NOMO-1 treated with DMSO at 0.1 percent for 48 hours (cell line): ENCODE measurements around the gene TINAGL1.

Experiments used
- DNase-seq: peaks from one replicate; lab custom pipeline; 2025; ENCODE audit not compliant: unreplicated experiment; lab: John Stamatoyannopoulos, UW

TINAGL1 gene

GRCh38 chr1:31568895-31569595, 7.3 kb upstream of the TINAGL1 start:
- DNase-seq = no peak

GRCh38 chr1:31569596-31570173, 6.6 kb upstream of the TINAGL1 start:
- no peak for DNase-seq

DNA sequence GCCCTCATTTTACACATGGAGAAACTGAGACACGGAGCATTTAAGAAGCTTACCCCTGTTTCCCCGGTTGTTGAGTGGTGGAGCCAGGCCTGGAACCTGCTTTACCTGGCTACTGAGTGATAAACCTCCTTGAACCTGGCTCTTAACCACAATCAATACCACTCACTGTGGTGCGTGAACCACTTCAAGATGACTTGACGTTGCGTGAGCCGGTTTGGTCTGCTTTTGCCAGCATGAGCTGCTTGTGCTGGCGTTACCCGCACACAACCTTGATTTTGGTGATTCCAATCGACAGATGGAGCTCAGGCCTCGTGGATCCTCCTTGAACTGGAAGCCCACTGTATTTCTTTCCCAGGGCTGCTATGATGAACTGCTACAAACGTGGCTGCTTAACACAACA, 6.1 kb upstream of the TINAGL1 start:
- no peak for DNase-seq

DNA sequence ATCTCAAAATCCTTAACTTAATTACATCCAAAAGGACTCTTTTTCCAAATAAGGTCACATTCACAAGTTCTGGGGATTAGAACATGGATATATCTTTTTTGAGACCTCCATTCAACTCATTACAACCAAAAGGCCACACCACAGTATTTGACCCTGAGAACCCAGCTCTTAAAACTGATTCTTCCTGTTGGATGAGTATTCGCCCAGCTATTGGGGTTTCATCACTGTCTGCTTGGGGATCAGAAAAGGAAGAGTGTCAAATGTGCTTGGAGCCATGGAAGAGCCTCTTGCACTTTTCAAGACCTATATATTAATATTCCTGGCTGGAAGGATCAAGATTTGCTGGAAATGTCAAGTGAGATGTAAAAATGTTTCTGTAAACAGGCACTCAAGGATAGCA, 5.4 kb upstream of the TINAGL1 start:
- no peak for DNase-seq

DNA sequence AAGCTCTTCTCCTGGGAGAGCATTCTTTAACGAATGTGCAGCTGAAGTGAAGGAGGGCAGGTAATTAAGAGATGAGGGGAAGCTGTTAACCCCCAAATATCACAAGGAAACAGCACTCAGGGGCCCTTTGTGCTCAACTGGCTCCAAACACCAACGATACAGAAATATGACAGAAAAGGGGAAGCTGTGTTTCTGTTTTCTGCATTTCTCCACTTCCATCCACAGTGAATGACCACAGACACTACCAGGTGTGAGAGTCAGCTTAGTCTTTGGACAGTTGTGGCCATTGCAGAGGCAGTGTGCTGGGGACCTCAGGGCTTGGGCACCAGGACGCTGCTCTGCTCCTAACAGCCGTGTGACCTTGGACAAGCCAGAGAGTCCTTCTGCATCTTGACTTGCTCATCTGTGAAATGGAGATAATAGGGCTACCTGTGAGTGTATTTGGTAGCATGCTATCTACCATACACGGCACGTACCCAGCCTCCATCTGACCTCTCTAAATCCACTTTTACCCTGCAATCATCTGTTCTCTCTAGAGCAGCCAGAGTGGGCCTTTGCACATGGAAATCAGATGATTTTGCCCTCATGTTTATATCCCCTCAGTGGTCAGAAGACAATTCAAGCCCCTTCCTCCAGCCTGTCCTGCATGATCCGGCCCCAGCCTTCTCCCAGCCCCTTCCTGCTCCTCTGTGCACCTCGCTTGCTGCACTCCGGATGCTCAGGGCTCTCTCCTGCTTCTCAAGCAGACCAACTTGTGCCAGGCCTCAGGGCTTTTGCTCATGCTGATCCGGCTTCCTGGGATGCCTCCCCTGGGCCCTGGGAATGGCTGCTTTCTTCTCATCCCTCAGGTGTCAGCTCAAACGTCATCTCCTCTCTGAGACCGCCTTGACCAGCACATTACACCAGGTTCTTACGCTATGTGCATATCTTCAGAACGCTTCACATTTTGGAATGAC, 4.7 kb upstream of the TINAGL1 start:
- peak; percentile 76 for DNase-seq

- no peak for DNase-seq
Measured at GRCh38 chr1:31572323-31573104, 3.8 kb upstream of the TINAGL1 start.

- no peak for DNase-seq
Measured at GRCh38 chr1:31573261-31573660, 3.1 kb upstream of the TINAGL1 start.

- no peak for DNase-seq
Measured at GRCh38 chr1:31574749-31575368, 1.5 kb upstream of the TINAGL1 start.

- no peak for DNase-seq
Measured at GRCh38 chr1:31575369-31576140, 760 bp upstream of the TINAGL1 start.

DNA sequence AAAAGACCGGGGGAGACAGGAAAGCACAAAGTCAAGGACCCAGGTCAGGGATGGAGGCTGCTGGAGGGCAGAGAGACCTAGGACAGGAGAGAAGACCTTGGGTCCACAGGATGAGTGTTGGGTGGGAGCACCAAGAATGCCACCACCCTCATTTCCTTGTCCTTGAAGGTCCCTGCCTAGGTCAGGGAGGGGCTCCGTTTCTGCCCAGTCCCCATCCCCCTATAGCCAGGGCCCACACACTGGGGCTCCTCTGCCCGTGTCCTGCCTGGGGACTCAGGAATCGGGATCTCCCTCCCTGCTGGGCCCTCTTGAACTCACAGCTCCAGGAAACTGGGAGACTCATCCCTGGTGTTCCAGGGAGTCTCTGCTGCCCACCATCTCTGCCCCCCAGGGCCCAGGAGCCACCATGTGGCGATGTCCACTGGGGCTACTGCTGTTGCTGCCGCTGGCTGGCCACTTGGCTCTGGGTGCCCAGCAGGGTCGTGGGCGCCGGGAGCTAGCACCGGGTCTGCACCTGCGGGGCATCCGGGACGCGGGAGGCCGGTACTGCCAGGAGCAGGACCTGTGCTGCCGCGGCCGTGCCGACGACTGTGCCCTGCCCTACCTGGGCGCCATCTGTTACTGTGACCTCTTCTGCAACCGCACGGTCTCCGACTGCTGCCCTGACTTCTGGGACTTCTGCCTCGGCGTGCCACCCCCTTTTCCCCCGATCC, 584 bp downstream of the TINAGL1 start:
- no peak for DNase-seq

DNA sequence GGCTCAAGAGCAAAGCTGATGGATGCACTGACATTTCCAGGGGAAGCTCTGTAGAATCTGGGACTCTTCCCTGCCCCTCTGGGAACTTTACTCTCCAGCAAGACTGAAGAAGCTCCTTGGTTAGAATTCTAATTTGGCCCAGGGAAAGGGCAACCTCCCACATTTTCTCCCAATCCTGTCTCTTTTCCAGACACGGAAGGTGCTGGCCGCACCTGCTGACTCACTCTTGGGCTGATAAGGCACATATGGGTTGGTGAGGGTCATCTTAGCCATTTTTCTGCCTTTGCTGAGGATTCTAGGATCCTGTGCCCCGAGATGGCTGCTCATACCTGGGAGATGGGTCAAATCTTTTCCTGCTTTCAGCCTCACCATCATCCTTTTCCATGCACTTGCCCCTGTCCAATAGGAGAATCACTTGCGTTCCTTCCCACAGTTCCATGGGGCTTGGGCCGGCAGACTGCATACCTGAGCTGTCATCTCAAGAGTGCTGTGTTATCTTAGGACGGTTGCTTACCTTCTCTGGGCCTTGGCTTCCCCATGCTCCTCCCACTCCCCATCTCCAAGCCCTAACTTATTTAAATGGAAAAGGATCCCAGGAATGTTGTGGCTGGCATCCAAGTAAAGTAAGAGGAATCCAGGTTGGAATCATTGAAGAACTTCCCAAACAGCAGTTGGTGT, 1.3 kb downstream of the TINAGL1 start:
- no peak for DNase-seq

DNA sequence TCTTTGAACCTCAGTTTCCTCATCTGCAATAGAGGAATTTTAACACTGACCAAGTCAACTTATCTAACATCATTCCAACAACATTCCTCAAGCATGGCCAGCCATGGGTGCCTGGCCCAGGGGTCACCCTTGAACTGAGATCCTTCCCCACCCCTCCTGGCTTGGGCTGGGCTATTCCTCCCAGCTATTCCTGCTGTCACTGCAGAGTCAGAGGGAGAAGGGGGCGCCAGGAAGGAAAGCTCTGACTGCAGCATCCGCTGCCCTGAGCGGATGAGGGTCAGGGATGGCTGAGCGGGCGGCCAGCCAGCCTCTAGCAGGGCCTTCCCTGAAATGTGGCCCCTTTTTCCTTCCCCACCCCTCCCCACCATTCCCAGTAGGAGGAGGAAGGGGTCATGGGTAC, 3.1 kb downstream of the TINAGL1 start:
- DNase-seq = no peak

- DNase-seq = no peak
Measured at GRCh38 chr1:31580513-31580870, 4.2 kb downstream of the TINAGL1 start.

- no peak for DNase-seq
Measured at GRCh38 chr1:31580891-31581603, 4.7 kb downstream of the TINAGL1 start.

GRCh38 chr1:31581821-31582810, 5.8 kb downstream of the TINAGL1 start:
- no peak for DNase-seq

DNA sequence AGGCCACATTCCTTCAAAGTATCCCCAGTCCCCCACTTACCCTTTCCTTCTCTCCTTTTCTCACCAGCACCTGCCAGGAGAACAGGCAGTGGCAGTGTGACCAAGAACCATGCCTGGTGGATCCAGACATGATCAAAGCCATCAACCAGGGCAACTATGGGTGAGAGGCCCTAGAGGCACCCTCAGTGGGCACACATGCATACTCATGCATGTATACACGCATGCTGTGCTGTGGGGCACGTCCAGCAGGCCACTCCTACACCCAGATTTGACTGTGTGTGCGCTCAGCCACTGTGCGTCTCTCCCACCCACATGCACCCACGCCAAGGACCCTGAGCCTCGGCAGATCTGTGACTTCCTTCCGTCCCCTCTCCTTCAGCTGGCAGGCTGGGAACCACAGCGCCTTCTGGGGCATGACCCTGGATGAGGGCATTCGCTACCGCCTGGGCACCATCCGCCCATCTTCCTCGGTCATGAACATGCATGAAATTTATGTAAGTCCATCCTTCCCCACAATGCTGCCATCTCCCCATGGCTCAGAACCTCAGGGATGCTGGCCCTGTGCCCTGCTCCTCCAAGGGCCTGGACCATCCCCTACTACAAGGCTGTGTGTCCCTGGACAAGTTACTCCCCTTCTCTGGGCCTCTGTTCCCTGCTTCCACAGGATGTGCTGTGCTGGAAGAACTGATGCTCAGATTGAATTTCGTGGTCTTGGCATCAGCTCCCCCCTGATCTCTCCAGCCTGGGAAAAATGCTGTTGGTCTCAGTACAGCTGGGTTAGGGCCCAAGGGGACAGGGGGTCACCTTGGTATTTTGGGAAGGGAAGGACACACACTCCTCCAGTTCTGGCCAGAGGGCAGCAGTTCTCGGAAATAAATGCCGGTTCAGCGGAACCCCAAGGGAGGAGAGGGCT, 7.0 kb downstream of the TINAGL1 start:
- DNase-seq = no peak
